ENCODE measurements around the gene MEGF6.

Gene MEGF6

DNA sequence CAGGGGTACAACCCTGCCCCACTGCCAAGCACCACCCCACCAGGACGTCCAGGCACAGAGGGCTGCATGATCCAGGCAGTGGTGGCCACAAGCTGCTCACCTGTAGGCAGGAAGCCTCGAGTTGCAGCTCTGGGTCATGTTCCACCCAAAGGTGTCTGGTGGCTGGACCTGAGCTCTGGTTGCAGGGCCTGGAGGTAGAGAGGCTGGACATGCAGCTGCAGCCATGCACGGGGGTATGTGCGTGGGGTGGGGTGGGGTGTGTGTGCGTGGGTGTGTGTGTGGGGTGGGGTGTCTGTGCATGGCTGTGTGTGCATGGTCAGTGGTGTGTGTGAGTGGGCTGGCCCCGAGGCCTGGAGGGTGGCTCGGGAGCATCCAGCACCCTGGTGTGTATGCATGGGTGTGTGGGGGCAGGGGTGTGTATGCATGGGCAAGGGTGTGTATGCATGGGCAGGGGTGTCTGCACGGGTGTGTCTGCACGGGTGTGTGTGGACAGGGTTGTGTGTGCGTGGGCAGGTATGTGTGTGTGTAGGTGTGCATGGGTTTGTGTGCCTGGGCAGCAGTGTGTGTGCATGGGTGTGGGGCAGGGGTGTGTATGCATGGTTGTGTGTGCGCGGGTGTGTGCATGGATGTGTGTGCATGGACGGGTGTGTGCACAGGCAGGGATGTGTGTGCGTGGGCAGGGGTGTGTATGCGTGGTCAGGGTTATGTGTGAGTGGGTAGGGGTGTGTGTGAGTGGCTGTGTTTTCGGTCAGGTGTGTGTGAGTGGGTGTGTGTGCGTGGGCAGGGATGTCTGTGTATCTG, 141.3 kb downstream of the MEGF6 start:
- no peak for DNase-seq (ENCODE audit: low read depth)

DNA sequence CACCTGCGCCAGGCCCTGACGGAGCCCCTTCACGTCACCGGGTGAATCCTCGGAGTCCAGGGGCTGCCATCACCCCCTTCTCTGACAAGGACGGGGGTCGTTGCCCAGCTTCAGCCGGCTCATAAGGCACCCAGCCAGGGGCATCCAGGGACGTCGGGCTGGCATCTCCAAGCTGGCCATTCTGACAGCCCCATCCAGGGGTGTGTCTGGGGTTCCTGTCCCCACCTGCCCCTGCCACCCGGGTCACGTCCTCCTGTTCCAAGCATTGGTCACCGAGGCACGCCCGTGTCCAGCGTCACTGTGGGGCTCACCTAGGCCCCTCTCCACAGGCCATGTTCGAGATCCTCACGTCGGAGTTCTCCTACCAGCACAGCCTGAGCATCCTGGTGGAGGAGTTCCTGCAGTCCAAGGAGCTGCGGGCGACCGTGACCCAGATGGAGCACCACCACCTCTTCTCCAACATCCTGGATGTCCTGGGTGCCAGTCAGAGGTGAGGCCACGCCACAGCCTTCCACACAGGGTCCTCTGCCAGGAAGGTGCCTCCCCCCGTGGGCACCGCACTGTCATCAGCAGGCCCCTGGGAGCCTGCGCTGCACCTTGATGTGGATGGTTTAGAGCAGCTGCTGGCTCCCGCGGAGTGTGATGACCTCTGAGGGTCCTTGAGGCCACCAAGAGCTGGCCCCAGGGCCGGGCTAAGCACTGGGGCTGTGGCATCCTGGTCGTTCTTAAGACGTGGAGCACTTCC, 142.0 kb downstream of the MEGF6 start:
- no peak for DNase-seq (ENCODE audit: low read depth)

DNA sequence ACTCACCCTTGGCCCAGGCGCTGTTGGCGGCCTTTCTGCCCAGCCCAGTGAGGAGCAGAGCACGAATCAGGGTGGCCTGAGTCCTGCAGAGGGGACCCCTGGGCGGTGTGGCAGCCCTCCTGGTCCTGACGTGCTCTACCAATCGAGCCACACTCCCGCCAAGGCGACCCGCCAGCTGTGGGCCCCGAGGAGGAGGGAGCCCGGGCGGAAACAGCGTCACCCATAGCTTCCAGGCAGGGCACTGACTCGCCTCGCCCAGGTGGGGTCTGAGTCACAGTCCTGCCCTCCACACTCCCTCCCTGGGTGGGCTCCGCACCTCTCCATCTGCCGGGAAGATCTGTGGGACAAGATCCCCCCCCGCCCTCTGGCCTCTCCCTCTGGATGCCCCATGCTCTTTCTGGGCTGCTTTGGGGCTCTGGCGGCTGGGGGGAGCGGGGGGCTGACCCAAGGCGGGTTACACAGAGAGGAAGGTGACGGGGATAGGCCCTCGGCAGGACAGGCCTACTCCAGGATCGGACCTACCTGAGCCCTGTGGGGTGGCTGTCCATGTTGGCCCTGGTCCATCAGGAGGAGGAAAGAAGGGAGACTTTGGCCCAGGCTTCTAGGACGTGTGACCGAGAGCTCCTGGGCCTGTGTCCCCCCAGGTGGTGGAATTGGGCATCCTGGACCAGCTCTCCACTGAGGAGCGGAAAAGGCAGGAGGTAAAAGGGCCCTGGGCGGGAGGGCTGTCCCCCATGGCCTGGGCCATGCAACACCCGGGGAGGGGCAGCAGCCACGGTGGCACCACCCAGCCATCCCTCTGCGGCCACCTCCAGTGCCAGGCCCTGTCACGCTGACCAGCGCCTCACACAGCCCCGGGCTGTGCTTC, 142.8 kb downstream of the MEGF6 start:
- DNase-seq (ENCODE audit: low read depth): no peak

DNA sequence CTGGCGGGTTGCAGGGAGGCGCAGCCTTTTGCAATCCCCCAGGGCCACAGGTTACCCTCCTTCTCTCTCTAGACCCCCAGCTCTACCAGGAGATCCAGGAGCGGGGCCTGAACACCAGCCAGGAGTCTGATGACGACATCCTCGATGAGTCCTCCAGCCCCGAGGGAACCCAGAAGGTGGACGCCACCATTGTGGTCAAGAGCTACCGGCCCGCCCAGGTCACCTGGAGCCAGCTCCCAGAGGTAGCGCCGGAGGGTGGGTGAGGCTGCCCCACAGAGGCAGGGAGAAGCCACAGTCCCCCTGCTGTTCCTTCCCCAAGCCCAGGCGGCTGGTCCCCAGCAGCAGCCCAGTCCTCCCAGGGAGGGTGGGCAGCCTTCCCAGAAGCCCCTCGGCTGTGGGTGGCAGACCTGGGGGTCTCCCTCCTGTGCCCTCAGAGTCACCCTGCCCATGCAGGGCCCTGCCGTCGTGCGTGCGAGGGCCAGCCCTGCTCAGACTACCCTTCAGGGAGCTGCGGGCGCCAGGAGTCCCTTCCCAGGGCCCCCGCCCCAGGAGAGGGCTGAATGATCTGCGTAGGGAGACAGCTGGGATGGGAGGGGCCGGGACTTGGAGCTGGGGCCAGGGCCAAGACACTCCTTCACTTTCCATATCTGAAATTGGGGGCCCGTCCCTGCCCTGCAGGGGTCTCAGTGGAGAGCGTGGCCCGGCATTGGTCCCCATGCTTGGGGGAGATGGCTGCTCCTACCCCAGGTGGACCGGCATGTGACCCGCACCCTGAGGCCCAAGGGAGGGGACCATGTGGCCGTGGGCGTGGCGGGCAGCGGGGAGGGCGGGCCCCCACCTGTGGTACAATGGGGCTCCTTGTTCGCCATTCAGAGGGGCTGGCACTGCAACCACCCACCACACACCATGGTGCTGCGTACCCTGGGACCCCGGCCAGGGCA, 143.9 kb downstream of the MEGF6 start:
- no peak for DNase-seq (ENCODE audit: low read depth)

DNA sequence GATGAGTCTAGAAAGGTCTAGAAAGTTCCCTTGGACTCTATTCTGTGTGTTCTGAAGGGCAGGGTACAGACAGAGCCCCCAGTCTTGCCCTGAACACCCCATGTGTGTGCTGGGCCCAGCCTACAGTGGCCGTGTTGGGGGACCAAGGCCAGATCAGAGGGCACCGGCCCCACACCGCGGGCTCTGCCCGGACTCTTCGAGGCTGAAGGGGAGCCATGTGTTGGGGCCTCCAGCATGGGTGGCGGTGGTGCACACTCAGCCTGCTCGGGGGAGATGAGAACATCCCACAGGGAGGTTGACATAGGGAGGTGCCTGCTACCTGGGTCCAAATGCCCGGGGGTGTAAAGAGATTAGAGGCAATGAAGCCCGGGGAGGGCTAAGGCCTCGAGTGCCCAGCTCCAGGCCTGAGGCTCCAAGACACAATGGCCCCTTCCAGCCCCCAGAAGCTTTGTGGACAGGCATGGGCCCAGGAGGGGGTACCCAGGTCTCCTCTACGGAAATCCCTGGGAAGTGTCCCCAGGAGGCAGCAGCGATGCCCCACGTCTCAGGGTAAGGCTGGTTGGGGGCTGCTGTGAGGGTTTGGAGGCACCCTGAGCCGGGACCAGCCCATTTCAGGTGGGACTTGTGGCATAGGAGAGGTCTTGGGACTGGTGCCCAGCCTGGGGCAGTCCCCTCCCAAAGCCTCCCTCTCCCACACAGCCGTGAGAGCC, 144.8 kb downstream of the MEGF6 start:
- DNase-seq (ENCODE audit: low read depth): no peak

DNA sequence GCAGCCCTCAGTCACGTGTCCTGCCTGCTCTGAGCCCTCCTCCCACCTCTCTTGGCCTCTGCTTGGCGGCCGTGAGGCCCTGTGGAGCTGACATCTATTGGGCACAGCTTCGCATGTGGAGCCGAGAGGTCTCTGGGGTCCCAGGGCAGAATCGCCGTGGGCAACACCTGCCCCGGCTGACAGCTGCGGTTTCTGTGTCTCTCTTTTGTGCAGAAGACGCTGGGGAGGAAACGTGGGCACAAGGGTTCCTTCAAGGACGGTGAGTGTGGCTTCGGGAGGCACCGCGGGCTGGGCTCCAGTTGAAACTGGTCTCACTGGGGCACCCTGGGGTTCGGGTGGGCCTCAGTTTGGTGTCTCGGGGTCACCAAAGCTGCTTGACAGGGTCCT, 145.4 kb downstream of the MEGF6 start:
- no peak for DNase-seq (ENCODE audit: low read depth)

DNA sequence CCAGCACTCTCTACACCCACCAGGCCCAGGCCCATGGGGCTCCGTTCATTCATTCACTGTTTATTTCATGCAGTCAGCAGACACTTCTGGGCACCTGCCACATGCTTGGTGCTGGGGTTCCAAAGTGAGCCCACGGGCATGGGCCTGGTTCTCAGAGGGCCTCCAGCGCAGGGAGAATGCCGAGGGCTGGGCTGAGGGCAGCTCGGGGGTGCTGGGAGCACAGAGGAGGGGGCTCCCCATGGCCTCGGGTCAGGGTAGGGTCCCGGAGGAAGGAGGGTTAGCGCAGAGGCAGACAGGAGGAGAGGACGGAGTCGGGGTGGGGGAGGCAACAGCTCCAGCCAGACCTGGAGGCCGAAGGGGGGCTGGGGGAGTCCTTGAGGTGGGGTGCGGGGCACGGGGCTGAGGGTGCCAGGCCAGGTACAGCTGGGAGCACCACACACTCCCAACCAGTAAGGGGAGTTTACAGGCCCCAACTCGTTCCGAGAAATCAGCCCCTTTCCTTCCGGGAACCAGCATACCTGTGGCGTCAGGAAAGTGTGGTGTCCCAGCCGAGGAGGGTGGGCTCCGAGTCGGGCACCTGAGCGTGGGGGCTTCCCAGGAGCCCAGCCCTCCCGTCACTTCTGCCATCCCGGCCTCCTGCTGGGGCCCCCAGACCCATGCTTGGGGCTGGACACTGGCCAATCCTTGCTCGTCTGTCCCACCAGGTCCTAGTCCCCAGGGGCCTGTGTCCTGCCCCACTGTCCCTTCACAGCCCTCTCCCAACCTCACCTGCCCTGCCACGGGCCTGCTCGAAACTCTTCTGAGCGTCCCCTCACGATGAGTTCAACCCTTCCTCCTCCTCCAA, 146.0 kb downstream of the MEGF6 start:
- DNase-seq (ENCODE audit: low read depth): no peak

DNA sequence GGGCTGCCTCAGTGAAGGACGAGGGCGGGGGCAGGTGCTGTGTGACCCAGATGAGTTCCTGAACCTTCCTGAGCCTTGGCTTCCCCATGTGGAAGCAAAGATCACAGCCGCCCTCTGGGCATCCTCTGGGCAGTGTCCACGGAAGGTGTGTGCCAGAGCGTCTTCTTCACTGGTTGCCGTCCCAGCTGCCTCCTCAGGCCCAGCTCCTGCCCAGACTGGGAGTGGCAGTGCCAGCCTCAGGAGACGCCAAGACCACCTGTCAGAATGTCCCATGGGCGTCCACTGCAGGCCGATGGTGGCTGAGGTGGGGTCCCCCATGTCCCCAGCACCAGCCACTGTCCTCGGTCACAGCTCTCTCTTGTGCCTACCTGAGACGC, 146.7 kb downstream of the MEGF6 start:
- DNase-seq (ENCODE audit: low read depth): no peak

DNA sequence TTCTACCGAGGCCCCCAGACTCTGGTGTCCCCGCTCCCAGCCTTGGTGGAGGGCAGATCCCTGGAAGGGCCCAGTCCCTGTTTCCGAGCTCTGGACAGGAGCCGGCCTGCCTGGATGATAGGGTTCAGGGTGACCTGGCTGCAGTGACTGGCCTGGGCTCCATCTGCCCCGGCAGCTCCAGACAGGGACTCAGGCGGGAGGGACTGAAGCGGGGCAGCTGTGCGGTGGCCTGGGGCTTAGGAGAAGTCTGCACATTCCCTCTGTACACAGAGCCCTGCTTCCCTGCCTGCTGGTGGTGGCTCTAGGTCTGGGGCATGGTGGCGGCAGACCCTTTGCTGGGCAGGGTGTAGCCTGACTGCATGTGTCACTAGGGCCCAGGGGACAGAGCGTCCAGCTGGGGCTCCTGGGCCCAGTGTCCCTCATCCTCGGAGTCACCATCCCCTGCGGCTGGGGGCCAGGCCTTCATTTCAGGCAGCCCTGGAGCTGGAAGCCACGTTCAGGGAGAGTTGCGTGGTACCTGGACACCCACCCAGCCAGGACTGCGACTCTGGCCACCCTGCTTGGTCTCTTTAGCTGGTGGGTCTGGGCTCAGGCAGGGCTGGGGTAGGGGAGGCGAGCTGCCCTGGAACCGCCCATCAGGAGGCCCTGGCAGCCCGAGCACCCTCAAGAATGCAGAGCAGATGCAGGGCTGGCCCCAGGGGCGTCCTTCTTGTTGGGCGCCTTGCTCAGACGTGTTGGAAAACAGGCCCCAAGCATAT, 147.2 kb downstream of the MEGF6 start:
- no peak for DNase-seq (ENCODE audit: low read depth)

DNA sequence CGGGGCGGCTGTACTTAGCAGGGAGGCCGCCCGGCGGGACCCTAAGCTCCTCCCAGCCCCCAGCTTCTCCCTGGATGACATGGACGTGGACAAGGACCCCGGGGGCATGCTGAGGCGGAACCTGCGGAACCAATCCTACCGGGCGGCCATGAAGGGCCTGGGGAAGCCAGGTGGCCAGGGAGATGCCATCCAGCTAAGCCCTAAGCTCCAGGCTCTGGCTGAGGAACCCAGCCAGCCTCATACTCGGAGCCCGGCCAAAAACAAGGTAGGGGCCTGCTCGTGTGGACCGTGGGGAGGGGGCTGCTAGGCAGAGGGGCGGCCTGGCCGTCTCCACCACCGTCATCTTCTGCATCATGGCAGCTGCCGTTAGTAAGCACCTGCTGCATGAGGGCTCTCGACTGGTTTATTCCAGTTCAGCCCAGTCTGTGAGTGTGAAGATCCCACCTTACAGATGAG, 147.9 kb downstream of the MEGF6 start:
- no peak for DNase-seq (ENCODE audit: low read depth)

DNA sequence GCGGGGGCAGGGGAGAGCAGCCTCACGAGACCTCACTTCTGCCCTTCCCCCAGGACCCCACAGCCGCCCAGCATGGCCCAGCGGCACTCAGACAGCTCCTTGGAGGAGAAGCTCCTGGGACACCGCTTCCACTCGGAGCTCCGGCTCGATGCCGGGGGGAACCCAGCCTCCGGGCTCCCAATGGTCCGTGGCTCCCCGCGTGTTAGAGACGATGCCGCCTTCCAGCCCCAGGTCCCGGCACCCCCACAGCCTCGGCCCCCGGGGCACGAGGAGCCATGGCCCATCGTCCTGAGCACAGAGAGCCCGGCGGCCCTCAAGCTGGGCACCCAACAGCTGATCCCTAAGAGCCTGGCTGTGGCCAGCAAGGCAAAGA, 148.3 kb downstream of the MEGF6 start:
- no peak for DNase-seq (ENCODE audit: low read depth)

DNA sequence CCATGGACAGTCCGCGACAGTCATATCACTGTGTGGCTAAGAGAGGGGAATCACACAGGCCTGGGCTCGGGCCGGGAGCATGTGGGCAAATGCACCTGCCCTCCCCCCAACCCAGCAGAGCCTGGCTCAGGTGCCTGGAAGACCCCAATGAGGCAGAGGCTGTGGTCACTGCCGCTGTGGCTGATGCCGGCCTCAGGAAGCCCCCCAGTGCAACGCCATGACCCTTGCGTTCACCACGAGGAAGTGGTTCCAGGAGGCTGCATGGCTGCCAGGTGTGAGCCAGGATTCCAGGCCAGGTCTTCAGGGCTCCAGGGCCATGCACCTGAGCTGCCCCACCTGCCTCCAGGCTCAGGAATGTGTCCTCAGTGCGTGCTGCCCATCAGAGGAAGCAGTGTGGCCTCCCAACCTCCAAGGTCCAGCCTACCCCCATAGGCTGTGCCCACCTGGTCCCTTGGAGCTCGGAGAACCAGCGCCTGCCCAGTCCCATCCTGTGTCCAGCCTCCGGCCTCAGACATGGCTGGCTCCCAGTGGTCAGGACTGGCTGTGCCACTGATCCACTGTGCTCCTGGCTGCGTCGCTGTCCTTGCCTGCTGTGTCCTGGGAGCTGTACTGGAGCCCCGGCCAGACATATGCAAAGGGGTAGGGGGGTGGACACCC, 148.8 kb downstream of the MEGF6 start:
- DNase-seq (ENCODE audit: low read depth): no peak

DNA sequence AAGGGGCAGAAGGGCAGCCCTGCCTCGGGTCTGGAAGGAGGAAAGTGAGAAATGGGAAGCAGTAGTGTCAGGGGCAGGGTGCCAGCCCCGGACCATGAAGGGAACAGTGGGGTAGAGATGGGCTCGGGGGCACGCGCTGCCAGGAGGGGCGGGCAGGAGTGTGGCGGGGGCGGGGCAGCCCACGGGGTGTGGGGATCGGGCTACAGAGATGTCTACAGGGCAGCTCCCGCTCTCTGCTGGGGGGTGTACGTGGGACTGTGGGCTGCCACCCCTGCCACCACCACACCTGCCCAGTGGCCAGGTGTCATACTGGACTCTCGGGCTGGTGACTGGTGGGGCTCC, 149.4 kb downstream of the MEGF6 start:
- no peak for DNase-seq (ENCODE audit: low read depth)

DNA sequence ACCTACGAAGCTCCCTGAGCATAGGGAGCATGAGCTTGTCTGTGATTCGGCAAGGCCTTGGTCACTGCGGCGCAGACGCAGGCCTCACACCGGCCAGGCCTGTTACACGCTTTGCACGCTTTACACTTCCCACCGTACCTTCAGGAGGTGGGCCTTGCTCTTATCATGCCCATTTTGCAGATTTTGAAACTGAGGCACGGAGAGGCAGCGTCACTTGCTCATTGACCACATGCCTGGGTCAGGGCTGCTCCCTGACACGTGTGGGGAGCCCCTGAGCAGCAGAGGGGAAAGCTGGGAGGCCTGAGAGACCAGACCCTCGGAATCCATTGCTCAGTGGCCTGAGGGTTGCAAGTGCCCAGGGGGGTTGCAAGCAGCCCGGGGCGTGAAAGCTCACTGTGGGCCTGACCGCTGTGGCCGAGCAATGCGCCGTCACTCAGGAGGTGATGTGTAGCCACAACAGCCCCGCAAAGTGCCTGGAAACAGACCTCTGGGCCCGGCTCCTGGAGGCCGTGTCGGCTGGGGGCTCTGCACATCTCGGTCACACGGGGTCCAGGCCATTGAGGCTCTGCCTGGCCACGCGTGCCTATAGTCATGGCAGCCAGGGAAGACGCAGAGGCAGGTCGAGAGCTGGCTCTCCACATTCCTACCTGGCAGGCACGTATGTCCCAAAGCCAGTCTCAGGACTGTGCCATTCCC, 149.9 kb downstream of the MEGF6 start:
- DNase-seq (ENCODE audit: low read depth): no peak

DNA sequence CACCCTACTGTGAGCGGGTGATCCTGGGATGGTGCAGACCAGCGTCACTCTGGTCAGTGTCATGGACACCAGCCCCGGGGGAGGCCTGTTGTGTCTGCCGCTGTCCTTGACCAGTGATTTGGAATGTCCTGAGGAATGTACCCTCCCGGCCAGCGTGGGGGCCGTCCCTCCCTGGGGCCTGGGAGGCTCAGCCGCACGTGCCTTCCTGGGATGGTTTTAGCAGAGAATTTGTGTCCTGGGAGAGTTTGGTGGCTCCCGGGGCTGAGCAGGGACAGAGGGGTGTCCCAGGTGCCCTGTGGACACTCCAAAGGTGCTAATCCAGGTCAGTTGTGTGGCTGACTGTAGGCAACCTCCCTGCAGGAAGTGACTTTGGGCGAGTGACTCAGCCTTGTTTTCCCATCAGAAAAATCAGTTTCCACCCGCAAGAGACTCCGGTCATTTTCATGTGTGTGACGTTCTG, 150.6 kb downstream of the MEGF6 start:
- DNase-seq (ENCODE audit: low read depth): no peak

DNA sequence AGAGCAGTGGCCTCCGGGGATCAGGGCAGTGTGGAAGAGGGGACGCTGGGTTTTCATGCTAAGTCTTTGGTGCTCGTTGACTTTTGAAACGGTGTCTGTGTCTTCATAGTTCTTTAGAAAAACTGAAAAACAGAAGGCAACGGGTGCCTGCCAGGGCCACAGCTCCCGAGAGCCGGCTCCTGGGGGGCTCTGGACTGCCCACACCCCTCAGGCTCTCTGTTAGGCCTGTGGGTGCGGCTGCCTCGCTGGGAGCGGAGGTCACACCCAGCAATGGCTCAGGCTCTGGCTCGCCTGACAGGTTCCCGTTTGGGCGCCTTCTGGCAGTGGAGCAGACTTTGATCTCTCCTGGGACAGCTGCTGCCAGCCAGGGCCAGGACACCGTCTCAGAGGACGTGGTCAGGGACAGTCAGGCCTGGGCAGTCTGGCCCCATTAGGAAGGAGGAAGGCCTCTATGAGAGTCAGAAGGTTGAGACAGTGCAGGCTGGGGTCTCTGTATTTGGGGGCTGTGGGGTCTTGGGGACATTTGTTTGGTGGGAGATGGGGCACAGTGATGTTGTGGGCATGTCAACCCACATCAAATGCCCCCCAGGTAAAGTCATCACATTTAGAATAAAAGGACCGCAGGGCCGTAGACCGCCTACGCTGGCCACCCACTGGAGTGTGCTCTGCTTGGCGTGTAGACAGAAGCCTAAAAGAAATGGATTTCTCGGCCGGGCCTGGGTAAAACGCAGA, 151.2 kb downstream of the MEGF6 start:
- no peak for DNase-seq (ENCODE audit: low read depth)

Data from fibroblast of gingiva (primary cell).